ENCODE results near the gene ACBD6.

DNA sequence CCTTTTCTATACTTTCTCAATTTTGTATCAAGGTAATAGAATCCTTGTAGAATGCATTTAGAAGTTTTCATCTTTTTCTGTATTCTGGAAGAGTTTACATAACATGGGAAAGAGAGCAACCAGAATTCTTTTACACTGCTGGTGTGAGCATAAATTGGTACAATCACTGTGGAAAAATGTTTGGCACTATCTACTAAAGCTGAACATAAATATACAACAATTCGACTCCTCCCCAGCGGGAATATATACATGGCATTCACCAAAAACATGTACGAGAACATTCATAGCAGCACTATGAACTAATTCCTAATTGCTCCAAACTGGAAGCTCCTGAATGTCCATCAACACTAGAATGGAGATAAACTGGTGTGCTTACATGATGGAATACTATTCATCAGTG is 1.8 kb upstream of the ACBD6 start:
- TF ChIP-seq POLR2A (IDR thresholded peaks at IDR 0.05) = no peak
- TF ChIP-seq, protein P1, sequence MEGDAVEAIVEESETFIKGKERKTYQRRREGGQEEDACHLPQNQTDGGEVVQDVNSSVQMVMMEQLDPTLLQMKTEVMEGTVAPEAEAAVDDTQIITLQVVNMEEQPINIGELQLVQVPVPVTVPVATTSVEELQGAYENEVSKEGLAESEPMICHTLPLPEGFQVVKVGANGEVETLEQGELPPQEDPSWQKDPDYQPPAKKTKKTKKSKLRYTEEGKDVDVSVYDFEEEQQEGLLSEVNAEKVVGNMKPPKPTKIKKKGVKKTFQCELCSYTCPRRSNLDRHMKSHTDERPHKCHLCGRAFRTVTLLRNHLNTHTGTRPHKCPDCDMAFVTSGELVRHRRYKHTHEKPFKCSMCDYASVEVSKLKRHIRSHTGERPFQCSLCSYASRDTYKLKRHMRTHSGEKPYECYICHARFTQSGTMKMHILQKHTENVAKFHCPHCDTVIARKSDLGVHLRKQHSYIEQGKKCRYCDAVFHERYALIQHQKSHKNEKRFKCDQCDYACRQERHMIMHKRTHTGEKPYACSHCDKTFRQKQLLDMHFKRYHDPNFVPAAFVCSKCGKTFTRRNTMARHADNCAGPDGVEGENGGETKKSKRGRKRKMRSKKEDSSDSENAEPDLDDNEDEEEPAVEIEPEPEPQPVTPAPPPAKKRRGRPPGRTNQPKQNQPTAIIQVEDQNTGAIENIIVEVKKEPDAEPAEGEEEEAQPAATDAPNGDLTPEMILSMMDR (IDR thresholded peaks at IDR 0.05) = no peak
- TF ChIP-seq EP300 (IDR thresholded peaks at IDR 0.05) = no peak
